HG03558 (cell line): ENCODE data around the gene PLCG2.
"Not testable (repeated sequence)": the region's sequence is repeated elsewhere in the genome, so short reads cannot be mapped to it uniquely, and the experiment has no call there.

Experiments
- ATAC-seq: cut with Tn5 transposase; IDR thresholded peaks from one replicate; pipeline ENCODE4 v1.9.1; 2021; ENCODE audit warnings: moderate number of reproducible peaks; ENCODE audit not compliant: unreplicated experiment; ENCODE audit errors: extremely low read depth

PLCG2 gene

DNA sequence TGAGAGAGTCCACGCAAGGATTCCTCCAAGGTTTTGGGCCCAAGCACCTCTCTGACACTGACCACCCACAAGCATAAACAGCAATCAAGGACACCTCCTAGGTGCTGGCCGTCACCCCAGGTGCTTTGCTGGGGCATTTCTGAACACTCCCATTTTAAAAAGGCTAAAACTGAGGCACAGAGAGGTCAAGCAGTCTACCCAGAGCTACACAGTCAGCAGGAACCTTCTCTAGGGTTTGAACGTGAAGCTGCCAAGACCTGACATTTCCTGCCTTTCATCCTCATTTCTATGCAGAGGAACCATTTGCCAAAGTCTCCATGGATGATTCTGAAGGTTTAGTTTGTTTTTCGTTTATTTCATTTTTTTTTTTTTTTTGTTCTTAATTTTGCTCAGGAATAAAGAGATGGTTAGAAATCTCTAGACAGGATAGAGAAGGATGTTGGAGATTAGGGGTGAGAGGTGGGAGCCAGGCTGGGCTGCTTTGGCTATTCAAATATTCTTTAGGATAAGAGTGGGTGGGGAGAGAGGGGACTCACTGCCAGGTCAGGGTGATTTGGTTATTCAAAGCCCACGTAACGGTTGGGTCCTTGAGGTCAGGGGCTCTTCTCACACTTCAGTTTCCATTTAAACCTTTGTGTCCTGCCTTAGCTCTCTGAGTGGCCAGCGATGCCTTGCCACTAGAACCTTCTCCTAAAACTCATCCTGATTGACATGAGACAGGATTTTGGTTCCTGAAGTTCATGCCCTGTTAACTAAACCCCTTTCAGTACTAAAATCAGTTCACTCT is 6.2 kb downstream of the PLCG2 start:
- ATAC-seq, result no peak

DNA sequence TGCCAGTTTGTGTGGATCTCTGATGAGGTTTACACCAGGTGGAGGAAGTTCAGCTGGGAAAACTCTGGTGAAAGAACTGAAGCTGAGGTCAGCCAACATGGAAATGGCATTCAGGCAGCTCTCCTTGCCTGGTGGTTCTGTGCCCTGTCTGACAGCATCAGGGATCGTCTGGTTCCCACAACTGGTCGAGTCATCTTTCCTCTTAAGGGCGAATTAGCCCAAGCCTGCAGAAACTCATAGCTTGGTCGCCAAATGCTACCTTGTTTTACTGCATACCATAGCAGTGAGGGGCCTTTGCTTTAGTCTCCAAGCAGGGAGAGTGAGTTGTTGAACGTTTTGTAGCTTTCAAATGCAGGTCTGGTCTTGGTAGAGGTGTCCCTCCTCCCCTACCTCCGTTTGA is 7.2 kb downstream of the PLCG2 start:
- no peak for ATAC-seq

DNA sequence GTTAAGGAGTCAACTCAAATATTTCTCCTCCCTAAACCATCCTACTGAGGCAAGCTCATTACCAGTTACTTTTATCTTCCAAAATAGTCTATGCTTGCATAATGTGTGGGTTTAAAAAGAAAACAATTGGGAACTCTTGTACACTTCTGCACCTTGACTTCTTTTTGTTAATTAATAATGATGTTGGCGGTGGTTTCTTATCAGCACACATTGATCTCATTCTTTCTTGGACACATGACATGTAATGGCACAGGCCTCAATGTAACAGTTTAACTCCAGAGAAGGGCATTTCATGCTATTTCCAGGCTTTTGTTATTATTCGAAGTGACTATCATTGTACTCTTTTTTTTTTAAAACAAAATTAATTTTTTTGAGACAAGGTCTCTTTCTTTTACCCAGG is 7.8 kb downstream of the PLCG2 start:
- no peak for ATAC-seq

DNA sequence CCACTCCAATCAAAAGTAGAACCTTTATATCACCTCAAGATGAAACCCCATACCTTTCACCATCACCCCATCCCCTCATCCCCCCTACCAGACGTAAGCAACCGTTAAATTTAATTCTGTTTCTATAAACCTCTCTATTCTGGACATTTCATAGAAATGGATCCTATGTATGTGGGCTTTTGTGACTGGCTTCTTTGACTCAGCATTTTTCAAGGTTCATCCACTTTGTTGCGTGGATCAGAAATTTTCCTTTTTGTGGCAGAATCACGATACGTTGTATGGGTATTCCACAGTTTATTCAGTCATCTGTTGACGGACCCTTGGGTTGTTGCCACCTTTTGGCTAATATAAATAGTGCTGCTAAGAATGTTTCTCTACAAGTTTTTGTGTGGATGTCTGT is 8.6 kb downstream of the PLCG2 start:
- ATAC-seq, result no peak

DNA sequence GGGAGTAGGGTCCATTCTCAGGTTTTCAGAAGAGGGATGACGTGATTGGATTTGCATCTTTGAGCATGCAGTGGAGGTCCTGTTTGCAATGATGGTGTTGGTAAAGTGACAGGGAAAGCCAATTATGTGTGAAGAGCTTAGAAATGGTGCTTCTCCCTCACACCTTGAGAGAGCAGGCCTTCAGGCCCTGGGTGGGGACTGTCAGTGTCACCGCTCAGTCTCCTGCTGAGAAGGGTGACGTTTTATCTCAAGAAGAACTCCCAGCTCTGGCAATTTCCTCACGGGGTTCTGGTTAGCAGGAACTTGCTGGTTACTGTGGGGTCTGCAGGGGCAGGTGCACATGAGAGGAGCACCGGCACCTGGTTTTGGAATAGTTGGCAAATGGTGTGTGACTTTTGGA is 11.2 kb downstream of the PLCG2 start:
- ATAC-seq, result no peak

DNA sequence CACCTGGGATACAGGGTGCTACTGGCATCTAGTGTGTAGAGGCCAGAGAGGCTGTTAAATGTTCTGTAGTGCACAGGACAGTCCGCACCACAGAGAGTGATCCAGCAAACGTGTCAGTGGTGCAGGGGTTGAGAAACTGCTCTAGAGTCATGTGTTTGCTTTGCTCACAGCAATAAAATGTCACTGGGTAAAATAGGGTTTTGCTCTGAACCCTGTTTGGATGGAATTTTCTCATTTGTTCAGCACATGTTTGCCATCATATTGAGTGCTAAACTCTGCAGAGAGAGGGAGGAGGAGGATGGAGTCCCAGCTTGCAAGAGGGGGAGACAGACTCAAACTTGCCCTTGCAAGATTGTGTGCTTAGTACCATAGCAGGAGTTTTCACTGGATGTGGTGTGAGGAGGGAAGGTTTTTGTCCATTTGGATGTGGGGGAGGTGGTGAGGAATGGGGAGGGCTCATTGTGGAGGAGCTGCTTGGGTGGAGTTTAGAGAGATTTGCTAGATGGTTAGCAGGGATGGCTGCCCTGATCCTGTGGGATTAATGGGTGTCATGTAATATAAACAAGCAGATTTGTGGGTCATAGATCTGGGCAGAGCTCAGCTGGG is 11.8 kb downstream of the PLCG2 start:
- no peak for ATAC-seq

DNA sequence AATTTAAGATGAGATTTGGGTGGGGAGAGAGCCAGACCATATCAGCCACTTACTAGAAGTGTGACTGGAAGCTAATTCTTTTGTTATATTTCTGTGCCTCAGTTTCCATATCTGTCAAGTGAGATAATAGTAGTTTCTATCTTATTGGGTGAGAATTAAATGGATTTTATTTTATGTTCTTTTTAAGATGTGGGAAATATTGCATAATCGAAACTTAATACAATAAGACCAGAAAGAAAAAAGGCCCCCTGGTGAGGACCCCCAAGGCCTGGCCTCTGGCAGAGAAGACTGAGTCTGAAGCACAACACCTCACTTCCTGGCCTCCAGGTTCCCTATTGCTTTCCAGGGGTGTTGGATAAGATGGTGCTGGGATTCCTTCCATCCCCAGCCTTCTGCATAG is 13.7 kb downstream of the PLCG2 start:
- no peak for ATAC-seq

DNA sequence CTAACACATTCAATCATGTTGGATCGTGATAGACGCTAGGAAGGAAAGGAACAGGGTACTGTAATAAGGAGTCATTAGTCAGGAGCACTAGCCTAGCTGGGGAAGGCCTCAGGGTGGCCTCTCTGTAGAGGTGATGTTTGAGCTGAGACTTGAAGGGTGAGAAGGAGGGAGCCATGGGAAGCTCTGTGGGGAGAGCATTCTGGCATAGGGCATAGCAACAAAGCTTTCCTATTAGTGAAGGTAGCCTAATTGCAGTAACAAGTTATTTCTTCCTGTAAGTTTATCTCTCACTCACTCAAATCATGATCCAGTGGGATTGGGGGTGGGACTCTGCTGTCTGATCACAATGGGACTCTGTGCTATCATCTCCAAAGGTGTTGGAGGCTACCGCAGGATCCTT is 16.1 kb downstream of the PLCG2 start:
- ATAC-seq, result no peak

DNA sequence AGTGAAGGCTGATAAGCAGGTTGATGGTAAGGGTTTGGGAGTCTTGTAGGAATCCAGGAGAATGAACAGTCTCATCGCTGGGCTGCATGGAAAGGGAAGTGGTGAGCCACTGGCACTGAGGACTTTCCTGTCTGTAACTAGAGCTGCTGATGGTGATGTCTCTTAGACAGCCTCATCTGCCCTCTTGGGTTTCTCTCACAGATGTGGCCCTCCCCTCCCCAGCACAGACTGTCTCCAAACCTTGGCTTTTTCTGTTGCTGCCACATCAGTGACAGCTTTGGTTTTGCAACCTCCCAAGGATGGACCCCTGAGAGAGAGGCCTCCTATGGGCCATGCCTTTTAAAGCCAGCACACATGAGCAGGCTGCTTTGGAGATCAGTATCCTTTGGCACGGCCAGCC is 16.9 kb downstream of the PLCG2 start:
- ATAC-seq, result no peak

DNA sequence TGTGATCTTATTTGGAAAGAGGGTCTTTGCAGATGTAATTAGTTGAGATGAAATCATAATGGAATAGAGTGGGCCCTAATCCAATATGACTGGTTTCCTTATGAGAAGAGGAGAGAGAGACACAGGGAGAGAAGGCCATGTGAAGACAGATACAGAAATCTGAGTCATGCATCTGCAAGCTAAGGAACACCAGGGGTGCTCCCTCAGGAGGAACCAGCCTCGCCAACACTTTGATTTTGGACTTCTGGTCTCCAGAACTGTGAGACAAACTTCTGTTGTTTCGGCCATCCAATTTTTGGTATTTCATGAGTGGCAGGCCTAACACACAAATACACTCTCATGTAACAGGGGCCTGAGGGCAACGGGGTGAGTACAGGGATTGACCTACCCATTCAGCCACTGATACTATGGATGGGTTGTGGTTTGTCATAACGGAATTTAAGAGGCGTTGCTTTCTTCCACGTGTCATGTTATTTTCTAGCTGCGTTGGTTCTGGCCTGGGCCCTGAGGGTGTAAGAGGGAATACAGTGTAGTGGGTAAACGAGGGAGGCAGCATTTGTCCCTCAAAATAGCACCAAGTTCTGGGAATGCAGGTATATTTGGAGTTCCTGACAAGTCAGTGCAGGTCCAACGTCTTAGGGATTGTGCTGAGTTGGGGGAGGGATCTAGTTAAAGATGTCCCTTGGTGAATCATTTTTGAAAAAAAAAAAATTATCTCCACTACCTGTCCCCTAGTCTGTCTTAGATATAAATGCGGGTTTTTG is 17.7 kb downstream of the PLCG2 start:
- no peak for ATAC-seq

DNA sequence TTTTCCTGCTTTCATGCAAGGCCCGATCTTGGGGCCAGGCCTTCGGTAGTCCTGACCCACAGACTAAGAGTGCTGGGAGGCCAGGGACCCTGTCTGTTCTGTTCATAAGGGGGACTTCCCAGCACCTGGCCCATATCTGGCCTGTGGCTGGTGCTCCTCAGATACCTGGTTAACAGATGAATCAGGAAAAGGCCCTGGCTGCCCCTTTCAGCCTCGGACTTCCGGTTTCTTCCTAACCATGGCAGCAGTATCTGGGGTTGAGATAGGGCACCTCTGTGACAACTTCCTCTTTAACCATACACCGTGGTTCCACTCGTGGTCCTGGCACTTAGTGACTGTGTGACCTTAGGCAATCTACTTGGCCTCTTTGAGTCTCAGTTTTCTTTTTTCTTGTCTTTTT is 18.4 kb downstream of the PLCG2 start:
- ATAC-seq, result peak; percentile 35

DNA sequence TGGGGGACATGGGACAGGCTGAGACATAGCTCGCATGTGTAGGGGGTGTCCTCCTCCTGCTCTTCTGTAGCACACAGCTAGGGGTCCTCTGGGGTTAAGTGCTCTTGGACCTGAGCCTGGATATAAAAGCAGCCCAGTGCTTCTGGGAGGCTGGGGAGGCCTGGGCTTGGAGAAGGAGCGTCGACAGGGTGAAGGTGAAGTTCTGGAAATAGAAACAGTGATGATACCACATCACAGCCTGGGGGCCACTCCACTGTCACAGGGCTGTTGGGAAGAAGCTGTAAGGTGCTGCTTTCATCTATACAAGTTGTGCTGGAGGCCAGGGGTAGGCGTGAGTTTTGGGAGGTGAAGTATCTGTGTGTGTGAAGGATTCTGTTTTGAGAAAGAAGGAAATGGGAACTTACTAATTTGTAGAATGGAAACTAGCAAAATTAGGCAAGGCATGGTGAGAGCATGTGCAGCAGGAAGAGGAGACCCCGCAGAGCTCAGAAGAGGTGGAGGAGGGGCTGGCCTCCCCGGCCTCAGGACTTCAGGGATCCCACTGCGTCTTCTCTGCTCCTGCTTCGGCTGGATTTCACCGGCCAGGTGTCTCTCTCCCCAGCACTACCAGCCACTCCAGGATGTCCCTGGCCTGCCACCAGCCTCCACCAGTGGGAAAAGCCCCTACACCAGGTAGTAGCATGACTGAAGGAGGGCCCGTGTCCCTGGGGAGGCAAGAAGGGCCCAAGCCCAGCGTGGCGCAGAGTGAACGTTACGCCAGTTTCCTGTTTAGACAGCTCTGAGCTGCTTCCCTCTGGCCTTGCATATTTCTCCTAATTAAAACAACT is 19.4 kb downstream of the PLCG2 start:
- peak; percentile 34 for ATAC-seq

DNA sequence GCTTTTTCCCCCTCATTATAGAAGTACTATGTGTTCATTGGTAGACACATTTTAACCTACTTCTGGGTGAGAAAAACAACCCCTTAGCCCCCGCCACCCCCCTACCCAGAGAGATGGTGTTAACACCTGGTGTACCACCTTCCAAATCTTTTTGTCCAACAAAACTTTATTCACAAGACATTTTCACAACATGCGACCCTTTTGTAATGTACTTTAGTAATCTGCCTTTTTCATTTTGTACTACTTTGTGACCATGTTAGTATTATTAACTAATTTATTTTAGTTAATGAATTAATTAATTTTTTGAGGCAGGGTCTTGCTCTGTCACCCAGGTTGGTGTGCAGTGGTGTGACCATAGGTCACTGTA is 20.0 kb downstream of the PLCG2 start:
- no peak for ATAC-seq

DNA sequence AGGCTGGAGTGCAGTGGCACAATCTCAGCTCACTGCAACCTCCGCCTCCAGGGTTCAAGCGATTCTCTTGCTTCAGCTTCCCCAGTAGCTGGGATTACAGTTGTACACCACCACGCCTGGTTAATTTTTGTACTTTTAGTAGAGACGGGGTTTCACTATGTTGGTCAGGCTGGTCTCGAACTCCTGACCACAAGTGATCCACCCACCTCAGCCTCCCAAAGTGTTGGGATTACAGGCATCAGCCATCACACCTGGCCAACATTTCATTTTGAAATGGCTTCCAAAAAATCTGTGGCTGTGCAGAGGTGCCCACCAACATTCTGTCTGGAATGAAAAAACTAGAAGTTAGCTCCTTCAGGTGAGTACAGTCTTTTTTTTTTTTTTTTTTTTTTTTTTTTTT is 22.6 kb downstream of the PLCG2 start:
- ATAC-seq, result not testable (repeated sequence)

DNA sequence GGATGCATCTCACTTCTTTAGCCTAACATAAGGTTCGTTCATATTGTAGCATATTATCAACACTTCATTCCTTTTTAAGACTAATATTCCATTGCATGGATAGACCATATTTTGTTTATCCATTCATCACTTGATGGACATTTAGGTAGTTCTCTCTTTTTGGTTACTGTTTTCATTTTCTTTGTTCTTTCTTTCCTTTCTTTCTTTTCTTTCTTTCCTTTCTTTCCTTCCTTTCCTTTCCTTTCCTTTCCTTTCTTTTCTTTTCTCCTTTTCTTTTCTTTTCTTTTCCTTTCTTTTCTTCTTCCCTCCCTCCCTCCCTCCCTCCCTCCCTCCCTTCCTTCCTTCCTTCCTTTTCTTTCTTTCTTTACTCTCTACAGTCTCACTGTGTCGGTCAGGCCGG is 24.2 kb downstream of the PLCG2 start:
- no peak for ATAC-seq

DNA sequence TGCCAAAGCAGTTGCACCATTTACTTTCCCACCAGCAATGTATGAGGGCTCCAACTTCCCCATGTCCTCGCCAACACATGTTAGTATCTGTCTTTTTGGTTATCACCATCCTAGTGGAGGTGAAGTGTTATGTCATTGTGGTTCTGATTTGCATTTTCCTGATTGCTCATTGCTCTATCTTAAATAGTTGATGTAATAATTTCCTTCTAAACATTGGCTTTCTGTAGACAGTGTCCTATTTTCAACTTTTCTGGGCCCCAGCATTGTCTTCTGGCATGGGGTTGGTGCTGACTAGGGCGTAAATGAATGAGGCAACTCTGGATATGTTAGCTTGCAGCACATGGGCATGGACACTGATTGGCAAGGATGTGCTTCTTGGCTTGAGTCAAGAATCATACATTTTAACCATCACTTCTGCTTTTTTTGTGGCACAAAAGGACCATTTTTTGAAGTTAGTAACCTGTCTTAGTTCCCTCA is 25.1 kb downstream of the PLCG2 start:
- no peak for ATAC-seq

DNA sequence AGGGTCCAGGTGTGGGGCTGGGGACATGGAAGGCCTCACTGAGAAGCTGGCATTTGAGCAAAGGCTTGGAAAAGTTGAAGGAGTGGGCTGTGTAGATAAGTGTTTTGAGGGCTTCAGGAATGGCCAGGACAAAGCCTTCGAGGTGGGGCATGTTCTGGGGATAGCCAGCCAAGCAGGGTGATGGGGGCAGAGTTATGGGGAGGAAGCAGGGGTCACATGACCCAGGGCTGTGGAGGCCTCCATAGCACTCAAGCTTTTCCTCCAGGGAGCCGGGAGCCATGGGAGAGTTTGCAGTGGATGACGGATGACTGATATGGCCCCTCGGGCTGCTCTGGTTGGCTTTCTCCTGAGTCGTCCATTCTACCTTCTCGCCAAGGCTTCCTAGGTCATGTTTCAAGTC is 27.6 kb downstream of the PLCG2 start:
- ATAC-seq, result no peak

DNA sequence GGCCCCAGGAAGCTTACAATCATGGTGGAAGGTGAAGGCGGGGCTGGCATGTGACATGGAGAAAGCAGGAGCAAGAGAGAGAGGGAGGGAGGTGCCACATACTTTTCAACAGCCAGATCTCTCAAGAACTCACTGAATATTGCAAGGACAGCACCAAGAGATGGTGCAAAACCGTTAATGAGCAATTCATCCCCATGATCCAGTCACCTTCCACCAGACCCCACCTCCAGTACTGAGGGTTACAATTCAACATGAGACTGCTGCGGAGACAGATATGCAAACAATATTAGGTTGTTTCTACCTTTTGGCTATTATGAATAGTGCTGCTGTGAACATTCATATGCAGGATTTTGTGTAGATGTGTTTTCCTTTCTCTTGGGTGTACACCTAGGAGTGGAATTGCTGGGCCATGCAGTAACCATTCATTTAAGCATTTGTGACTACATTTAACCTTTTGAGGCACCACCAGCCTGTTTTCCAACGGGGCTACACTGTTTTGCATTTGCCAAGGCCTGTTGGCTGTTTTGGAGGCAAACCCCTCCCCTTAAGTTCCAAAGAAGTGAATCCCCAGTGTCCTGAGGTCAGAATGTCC is 28.8 kb downstream of the PLCG2 start:
- no peak for ATAC-seq

DNA sequence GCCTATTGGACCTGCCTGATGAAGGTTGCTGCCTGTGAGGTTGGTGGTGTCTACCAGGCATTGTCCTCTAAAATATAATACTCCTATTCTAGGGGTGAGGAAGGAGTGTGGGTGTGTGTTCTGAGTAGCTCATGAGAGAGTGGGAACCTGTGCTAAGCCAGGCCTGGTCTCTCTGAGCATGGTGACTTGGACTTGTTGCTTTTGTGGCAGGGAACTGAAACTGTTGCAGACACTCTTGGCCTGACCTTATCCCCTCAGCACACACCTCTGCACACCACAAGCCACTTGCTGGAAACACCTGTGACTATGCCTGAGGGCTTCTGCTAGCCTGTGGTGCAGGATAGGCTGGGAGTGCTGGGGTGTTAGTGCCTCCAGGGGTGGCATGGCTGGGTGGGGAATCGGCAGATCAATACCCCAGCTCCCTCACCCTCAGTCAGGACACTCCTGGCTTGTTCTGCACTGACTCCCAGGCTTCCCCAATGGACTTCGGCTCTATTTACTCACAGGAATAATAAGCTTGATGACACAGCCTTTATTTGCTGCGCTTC is 29.9 kb downstream of the PLCG2 start:
- ATAC-seq, result peak; percentile 50

DNA sequence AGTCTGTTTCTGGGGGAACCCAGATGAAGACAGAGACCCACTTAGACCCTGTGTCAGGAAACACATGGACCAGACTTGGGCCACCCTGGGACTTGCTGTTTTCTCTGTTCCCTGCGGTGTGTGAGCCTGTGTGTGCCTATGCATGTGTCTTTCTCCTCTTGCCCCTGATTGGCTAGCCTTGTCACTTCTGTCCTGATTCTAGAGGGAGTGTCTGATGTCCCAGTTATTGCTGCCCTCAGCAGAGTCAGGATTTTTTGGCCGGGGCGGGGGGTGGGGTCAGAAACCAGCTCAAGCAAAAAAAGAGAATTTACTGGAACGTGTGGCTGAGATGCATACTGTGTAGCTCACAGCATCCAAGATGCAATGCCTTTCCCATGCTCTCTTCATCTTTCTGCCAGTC is 30.5 kb downstream of the PLCG2 start:
- ATAC-seq, result no peak
